GM21381 (cell line): Measurements from ENCODE around the gene ALK.

ENCODE experiments used
- ATAC-seq: cut with Tn5 transposase; IDR thresholded peaks from one replicate; pipeline ENCODE4 v1.9.1; 2021; ENCODE audit warnings: mild to moderate bottlenecking, moderate library complexity; ENCODE audit not compliant: unreplicated experiment

Gene ALK

GRCh38 chr2:29799628-29800027 is 121.8 kb downstream of the ALK start:
- no peak for ATAC-seq

DNA sequence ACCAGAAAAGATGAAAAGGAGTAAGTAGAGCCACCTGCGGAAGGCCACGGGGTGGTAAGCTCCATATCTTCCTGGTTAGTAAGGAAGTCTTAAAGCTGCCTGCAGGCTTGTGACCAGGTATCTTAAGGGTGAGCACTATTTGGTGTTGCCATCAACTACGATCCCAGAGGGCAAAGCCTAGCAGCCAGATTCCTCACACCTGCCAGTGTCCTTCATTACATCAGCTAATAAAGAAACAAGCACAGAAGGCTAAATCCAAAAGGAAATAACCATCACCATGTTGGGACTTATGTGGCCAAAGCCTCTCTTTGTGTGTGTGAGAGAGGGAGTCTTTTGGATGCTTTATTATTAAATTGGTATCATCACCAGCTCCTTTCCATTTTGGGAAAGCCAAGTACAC is 123.5 kb downstream of the ALK start:
- ATAC-seq, result no peak

- no peak for ATAC-seq
Observed at GRCh38 chr2:29796446-29796845, 124.9 kb downstream of the ALK start.

DNA sequence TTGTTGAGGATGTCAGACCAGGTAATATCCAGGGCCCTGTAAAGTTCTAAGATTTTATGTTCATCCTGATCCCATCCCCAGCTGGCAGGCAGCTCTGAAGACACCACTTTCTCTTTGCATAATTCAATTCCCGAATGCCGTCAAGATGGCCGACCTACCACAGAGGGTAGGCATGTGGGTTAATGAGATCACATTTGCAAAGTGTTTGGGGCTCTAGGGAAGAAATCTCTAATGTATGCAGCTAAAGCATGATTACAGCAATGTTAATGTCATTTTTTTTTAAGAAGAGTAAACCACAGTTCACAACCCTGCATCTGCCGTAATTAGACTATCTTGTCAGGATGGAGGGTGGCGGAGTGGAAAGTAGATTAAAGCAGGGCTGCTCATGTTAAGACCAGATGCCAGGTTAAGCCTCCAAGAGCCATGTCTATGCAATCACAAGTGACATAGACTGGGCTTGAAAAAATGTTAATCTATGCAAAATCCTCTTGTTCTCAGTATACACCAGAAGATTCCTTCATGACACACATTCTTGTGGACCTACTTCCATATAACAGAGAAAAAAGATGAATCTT is 131.4 kb downstream of the ALK start:
- ATAC-seq, result no peak

- ATAC-seq, result no peak
Observed at GRCh38 chr2:29787473-29788465, 133.6 kb downstream of the ALK start.

DNA sequence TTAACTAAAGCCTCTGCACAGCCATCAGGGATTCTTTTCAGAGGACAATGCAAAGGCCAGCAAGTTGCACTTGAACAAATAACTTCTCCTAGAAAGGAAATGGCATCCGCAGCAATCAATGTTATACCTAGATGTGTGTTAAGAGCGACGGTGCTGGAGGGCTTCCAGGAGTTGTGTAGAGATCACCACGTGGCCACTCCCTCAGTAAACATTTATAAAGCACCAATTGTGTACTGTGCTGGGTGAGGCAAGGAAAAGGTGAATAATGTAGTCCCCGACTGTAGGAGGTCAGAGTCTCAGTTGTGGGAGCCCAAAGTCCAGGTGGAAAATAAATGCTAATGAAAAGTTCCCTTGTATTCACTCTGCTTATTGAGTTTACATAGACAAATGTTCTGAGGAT is 135.0 kb downstream of the ALK start:
- no peak for ATAC-seq

DNA sequence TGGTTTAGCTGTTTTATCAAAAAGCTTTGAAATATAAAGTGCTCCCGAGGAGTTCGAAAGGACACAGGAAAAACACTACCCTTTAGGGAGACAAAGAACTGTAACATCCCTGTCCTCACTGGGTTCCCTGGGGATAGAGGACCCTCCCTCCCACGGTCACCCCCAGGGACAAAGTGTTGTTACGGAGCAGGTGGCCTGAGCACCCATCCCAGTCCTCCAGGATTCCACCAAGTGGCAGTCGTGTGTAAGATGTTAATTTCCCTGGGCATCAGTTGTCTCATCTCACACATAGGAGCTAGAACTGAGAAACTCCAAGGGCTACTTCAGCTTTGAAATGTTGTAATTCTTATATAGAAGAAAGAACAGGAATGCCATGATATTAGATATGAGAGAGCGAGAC is 137.7 kb downstream of the ALK start:
- ATAC-seq, result no peak

- no peak for ATAC-seq
Observed at GRCh38 chr2:29782549-29783458, 138.6 kb downstream of the ALK start.

DNA sequence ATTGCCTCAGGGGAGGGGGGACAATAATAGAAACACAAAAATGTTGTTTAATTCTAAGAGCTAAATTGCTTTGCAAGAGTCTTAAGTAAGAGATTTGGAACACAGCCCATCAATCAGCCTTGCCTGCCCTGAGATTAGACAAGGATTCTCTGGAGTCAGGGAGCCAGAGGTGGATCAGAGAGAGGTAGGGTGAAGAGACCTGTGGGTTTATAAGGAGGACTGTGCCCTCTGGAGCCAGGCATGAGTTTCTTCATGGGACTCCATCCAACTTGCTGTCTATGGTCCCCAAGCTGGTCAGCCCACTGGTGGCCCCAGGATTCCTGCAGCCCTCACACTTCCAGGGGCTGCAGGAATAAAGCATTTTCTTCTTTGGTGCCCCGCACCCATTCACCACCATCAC is 139.3 kb downstream of the ALK start:
- no peak for ATAC-seq

GRCh38 chr2:29780906-29781305 is 140.5 kb downstream of the ALK start:
- no peak for ATAC-seq

DNA sequence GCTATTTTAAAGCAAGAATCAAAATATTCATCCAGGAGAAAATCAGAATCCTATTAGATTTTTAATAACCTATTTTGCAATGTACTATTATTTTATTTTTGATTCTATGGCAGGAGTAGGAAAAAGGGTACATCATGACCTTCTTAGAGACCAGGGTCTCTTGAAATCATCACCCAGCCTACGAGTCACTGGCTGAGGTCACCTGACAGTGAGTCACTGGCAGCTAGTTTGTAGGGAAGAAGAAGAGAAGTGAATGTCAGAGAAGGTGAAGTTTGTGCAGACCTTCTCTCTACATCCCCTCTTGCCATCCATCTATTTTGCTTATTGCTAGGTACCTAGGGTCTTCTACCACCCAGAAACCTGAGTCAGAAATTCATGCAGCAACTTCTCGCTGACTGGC is 144.2 kb downstream of the ALK start:
- no peak for ATAC-seq

- ATAC-seq, result no peak
Observed at GRCh38 chr2:29776406-29776805, 145.0 kb downstream of the ALK start.

GRCh38 chr2:29775937-29776336 is 145.4 kb downstream of the ALK start:
- no peak for ATAC-seq

DNA sequence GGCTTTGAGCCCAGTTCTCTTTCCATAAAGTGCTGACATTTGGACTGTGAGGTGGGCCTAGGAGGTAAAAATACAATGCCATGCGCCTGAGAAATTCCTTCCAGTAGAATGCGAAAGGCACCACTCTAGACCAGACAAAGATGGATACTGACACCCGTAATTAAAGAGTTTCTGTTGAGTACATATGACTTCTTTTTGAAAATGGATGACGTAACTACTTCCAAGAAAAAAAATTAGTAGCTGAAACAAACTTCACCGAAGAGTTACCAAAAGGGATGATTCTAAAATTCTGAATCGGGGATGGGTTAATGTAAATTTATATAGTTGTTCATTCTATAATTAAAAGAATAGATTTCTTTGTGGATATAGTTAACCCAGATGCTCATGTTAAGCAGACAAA is 146.8 kb downstream of the ALK start:
- ATAC-seq, result no peak

GRCh38 chr2:29770846-29771245 is 150.5 kb downstream of the ALK start:
- ATAC-seq, result no peak

DNA sequence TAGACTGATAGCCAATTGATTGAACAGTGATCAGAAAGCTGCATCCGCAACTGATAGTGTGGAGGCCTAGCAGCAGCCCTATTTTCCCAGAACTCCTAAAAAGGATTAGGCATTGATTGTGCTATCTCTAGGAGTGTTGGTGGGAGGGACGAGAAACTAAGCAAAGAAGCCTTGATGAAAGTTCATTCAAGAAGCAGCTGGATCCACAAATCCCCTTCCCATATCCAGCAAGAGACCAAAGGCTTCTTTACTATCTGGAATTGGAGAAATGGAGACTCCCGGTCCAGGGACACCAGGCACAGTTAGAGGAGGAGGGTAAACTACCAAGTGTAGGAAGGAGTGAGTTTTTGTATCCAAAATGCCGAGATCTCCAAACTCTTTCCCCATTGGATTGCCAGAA is 151.5 kb downstream of the ALK start:
- no peak for ATAC-seq

GRCh38 chr2:29767606-29768335 is 153.6 kb downstream of the ALK start:
- ATAC-seq, result no peak

DNA sequence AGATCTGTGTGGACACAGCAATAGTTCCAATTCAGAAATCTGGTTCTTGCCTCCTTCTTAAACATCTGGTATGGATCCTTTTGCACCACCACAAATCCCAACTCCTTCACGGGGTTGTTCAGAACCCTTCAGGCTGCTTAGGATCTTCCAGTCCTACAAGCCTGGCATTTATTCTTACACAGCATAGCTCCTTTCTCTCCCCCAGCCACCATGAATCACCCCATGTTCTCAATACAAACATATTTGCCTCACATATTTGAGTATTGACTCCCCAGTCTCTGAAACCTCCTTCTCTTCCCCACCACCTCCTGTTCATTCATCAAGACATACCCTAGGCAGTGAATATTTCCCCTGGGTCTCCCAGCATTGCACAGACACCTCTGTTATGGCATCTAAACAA is 155.2 kb downstream of the ALK start:
- no peak for ATAC-seq

DNA sequence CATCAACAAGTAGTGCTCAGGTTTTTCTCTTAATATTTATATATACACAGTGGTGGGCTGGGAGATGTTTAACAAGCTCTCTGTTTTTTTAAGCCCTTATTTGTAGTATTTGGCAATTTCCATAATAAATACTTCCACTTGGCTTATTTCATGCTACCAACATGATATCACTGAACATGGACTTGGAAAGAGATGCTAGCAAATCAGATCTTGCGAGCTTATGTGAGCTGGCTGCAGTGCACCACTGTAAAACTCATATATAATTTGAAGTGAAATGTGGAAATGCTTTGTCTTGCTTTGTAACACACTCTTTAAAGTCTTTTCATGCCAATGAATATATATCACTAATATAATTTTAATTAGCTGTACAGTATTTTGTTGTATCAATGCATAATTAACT is 155.7 kb downstream of the ALK start:
- no peak for ATAC-seq

DNA sequence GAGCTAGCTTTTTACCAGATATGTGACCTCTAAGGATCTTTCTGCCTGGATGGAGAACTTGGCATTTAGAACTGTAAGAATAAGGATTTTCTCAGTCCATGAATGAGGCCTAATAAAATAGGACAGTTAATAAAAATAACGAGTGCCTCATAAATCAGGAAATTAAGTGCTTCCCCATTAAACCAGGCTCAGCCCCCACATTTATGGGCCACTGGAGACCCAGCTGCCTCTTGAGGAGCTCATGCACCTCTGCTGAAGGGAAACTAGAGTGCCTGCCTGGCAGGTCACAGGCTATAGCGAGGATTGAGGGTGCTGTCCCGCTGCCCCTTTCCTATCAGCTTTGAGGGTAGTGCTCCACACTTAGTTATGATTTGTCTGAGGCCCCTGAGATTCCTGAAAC is 158.0 kb downstream of the ALK start:
- no peak for ATAC-seq

- ATAC-seq, result no peak
Observed at GRCh38 chr2:29762239-29762638, 159.1 kb downstream of the ALK start.
